ENCODE measurements around the gene ATR. TPM values are rescaled to one million over a fixed set of nuclear protein-coding genes. Genes with fewer than 3 reads are reported as not detected.
"Not testable (repeated sequence)": the region's sequence is repeated elsewhere in the genome, so short reads cannot be mapped to it uniquely, and the experiment has no call there.

The ATR gene
- total RNA-seq, 1 donor = 11.8 TPM

DNA sequence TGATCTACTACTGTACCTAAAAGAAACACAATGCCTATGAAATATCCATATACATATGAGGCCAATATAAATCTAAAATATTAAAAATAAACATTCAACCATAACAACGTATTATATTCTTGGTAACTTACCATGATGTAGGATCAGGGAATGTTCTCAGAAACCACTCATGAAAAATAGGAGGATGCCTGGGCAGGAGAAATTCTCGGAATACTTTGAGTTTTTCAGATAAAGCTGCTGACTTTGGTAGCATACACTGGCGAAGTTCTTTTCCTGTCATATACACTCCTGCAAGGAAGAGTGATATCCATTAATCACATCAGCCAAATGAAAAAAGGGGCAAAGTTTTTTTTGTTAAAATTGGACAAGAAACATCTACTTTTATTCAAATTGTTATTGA lies 119.4 kb downstream of the ATR start:
- no peak for DNase-seq (ENCODE audit: low read depth in 2 of 3, low spot score in 2 of 3)

DNA sequence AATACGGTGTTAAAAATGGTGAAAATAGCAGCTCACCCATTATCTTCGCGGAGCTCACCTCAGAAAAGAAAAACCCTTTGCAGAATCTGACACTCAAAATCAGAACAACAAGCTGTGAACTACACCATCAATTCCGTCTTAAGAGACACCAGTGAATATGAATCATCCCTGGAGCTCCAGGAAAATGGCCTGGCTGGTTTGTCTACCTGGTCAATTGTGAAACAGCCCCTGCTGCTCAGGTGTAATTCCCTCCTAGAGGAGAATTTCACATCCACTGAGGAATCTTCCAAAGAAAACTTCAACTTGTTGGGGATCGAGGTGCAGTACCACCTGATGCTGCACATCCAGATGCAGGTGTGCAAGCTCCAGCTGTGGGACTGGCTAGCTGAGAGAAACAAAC lies 127.7 kb downstream of the ATR start:
- DNase-seq (ENCODE audit: low read depth in 2 of 3, low spot score in 2 of 3) = no peak

DNA sequence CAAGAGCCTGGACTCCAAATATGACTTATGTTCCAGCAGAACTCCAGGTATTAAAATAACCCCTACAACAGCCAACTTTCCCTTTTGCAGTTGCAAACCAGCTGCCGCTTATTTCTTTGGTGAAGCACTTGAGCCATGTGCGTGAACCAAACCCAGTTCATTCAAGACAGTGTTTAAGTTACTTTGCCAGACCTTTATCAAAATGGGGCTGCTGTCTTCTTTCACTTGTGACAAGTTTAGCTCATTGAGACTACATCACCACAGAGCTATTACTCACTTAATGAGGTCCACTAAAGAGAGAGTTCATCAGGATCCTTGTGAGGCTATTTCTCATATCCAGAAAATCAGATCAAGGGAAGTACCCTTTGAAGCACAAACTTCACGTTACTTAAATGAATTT lies 128.3 kb downstream of the ATR start:
- DNase-seq (ENCODE audit: low read depth in 2 of 3, low spot score in 2 of 3) = no peak

DNA sequence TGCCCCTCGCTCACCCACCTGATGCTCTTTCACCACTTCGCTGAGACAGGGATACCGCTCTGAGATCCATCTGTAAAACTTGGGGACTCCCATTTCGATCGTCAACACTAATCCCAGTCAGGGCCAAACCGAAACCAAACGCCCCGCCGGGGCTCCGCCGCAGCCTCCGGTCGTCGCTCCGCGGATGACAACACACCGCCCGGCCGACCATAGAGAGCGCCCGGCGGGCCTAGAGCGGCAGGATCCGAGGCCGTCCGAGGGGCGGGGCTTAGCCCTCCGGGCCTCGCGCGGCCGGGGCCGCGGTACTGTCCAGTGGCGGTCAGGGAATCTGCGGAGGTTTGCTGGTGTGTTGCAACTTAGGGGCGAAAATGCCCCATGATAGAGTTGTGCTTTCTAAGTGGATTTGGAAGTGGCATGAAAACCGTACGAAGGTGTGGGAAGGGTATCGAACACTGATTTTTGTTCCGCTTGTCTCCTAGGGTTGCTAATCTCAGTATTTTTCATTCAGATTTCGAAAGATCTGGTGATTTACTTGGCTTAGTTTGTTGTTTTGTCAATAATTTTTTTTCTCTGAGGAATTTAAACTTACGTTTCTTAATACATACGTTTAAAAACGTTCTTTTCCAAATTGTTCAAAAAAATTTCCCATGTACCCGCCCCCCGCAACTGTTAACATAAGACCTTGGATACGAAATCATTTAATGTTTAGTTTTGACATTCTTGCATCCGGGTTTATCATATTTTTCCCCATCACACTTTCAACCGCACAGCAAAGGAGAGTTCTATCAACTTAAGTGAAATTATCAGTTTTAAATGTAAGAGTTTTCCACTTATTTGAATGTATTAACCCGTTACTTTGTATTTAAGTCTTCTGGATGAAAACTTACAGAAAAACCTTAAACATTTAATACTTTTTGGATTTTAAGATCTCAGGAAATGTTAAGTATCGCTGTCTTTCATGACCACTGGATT lies 130.4 kb downstream of the ATR start, which contains the start of gene XRN1:
Gene XRN1, minus strand, starts transcription at position 186 of the 972 bp plus-strand sequence. Its CDS starts 93 bp downstream, at position 93.
- peak; percentile 78 to 95 (median 92) for DNase-seq (ENCODE audit: low read depth in 2 of 3, low spot score in 2 of 3)

DNA sequence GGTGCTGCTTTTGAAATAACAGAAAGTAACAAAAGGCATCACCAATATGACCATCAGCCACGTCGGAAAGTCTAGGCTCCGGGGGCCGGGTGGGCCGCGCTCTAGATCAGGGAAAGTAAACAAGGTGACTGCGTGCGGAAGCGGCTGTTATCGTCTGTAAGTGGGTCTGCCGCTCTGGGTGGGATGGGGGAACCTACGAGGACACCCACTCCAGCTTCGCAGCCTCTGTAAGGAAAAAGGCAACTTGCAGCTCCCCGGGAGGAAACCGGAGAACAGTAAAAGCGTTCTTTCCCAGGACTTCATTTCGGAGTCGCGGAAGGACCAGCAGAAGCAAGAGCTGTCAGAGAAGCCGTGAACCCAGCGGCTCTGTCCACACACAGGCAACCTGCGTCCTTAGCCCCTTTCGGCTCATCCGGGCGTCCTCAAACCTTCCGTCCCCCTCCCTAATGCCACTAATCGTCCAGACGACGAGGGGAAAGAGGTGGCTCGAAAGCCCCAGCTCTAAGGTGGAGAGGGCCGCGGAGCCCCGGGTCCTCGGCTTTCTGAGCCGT lies 131.2 kb downstream of the ATR start:
- peak in 2 of 3 donors; percentile 33 to 43 for DNase-seq (ENCODE audit: low read depth in 2 of 3, low spot score in 2 of 3)

DNA sequence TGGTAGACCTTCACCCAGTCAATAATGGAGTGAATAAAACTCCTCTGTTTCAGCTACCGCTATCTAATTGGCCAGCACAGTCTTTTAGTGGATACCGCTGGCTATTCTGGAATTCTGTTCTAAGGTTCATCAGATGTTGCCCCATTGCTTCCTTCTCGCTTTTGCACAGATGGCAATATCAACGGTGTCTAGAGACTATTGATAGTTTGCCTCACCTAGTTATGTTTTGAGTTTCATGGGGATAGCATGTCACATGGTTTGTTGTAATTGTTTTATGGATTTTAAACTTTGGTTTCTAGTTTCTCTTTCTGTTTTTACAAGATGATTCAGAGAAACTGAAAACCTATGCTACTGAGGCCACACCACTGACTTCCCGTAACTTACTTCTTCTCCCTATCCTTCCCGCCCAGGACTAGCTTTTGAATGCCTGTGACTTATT lies 132.7 kb downstream of the ATR start:
- DNase-seq (ENCODE audit: low read depth in 2 of 3, low spot score in 2 of 3) = peak in 2 of 3 donors; percentile 24 to 44

DNA sequence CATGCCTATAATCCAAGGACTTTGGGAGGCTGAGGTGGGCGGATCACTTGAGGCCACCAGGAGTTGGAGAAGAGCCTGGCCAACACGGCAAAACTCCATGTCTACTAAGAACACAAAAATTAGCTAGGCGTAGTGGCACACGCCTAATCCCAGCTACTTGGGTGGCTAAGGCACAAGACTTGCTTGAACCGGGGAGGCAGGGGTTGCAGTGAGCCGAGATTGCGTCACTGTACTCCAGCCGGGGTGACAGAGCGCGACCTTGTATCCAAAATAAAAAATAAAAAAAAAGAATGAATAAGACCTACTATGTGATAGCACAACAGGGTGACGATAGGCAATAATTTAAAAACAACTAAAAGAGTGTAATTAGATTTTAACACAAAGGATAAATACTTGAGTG lies 134.2 kb downstream of the ATR start:
- no peak for DNase-seq (ENCODE audit: low read depth in 2 of 3, low spot score in 2 of 3)

DNA sequence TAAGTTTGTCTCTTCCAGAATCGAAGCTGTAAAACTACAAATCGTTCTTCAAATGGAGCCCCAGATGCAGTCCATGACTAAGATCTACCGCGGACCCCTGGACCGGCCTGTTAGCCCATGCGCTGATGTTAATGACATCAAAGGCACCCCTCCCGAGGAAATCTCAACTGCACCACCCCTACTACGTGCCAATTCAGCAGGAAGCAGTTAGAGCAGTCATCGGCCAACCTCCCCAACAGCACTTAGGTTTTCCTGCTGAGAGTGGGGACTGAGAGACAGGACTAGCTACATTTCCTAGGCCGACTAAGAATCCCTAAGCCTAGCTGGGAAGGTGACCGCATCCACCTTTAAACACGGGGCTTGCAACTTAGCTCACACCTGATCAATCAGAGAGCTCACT lies 135.5 kb downstream of the ATR start:
- not testable (repeated sequence) for DNase-seq (ENCODE audit: low read depth in 2 of 3, low spot score in 2 of 3)

DNA sequence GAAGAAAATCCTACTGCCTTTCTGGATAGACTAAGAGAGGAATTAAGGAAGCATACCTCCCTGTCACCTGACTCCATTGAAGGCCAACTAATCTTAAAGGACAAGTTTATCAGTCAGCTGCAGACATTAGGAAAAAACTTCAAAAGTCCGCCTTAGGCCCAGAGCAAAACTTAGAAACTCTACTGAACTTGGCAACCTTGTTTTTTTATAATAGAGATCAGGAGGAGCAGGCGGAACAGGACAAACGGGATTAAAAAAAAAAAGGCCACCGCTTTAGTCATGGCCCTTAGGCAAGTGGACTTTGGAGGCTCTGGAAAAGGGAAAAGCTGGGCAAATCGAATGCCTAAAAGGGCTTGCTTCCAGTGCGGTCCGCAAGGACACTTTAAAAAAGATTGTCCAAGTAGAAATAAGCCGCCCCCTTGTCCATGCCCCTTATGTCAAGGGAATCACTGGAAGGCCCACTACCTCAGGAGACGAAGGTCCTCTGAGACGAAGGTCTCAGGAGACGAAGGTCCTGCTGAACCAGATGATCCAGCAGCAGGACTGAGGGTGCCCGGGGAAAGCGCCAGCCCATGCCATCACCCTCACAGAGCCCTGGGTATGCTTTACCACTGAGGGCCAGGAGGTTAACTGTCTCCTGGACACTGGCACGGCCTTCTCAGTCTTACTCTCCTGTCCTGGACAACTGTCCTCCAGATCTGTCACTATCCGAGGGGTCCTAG lies 138.9 kb downstream of the ATR start:
- DNase-seq (ENCODE audit: low read depth in 2 of 3, low spot score in 2 of 3) = not testable (repeated sequence)

DNA sequence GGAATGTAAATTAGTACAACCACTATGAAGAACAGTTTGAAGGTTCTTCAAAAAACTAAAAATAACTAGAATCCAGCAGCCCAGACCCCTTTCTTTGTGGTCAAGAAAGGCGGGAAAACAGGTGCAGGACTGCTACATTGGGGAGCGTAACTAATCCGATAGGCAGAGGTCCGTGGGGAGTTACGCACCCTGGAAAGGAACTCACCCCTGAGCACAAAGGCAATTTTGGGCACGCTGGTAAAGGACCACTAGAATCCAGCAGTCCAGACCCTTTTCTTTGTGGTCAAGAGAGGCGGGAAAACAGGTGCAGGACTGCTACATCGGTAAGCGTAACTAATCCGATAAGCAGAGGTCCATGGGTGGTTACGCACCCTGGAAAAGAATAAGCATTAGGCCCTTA lies 140.4 kb downstream of the ATR start:
- DNase-seq (ENCODE audit: low read depth in 2 of 3, low spot score in 2 of 3) = not testable (repeated sequence)

DNA sequence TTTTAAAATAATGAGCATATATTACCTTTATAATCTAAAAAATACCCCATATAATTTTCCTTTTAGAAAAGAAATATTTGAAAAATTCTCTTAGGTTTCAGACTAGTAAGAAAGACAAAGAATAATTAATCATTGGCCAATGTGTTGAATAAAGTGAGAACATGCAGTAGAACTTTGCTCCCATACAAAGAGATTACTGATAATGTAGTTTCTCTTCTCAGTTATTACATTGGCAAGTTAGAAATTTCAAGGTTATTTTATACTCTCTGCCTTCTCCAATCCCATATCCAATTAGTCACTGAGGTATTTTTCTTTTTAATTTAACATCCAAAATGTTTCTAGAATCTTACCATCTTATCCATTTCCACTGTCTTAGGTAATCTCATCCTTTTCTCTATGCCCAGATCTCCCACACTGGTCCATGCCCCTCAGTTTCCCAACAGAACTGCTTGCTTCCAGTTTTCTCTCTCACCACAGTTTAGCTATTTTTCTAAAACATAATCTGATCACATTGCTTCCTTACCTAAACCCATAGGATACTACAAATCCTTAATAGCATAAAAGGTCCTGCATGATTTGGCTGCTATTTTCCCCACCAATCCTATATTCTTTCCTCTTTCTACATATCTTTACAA lies 141.5 kb downstream of the ATR start:
- DNase-seq (ENCODE audit: low read depth in 2 of 3, low spot score in 2 of 3) = no peak

DNA sequence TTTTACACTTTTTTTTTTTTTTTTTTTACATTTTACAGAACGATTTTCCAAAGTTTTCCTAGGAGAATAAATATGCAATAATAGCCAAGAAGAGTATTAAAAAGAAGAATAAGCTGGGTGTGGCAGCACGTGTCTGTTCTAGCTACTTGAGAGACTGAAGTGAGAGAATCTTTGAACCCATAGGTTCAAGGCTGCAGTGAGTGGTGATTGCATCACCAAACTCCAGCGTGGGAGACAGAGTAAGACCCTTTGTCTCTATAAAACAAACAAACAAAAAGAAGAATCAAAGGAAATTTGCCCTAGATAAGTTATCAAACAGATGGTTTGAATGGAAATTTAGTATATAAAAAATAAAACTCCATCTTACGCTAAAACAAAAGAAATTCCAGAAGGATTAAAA lies 144.0 kb downstream of the ATR start:
- no peak for DNase-seq (ENCODE audit: low read depth in 2 of 3, low spot score in 2 of 3)

DNA sequence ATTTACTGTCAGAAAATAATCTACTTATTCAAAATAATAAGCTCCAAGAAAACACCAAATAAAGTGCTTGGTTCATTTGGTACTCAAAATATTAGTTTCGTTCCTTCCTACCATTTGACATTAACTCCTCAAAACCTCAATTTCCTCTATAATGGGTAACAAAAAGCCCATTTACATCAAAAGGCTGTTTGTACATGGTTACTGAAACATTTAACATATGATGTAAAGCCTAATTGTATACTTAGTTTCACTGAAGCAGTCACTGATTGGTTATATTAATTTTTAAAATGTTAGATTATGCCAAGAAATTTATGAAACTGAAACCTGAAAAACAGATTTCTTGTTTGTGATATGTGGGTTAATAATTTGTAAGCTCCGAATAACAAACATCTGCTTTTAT lies 145.4 kb downstream of the ATR start:
- DNase-seq (ENCODE audit: low read depth in 2 of 3, low spot score in 2 of 3) = no peak

DNA sequence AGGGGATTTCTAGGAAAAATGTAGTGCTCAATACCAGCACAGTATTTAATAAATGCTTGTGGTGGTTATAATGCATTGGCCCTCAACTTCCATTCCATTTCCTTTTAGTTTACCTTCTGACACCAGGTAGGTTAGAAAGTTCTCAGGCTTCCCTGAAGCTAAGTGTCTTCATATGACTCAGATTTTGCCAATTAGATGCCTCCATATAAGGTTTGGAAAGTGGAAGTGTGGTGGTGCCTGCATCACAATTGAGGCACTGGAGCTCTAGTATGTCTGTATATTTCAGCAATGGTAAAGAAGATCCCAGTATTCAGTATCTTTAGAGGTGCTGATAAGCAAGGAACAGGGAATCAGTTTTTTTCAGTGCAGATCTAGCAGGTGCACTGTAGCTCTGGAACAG lies 149.0 kb downstream of the ATR start:
- no peak for DNase-seq (ENCODE audit: low read depth in 2 of 3, low spot score in 2 of 3)

DNA sequence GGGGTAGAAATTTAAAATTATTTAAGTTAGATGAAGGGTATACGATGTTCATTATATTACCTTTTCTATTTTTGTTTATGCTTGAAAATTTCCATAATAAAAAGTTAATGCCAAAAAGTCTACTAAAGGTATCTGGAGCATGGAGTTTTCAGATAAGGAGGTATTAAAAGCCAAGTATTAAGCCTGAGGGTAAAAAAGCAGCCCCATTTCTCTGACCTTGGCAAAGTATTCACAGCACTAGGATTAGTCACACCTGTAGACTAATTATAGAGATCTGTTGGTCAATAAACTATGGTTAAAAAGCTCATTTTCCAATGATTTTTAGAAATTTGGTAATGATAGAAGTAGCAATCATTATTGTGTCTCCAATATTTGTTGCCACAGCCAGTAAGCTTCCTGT lies 153.8 kb downstream of the ATR start:
- DNase-seq (ENCODE audit: low read depth in 2 of 3, low spot score in 2 of 3) = no peak

DNA sequence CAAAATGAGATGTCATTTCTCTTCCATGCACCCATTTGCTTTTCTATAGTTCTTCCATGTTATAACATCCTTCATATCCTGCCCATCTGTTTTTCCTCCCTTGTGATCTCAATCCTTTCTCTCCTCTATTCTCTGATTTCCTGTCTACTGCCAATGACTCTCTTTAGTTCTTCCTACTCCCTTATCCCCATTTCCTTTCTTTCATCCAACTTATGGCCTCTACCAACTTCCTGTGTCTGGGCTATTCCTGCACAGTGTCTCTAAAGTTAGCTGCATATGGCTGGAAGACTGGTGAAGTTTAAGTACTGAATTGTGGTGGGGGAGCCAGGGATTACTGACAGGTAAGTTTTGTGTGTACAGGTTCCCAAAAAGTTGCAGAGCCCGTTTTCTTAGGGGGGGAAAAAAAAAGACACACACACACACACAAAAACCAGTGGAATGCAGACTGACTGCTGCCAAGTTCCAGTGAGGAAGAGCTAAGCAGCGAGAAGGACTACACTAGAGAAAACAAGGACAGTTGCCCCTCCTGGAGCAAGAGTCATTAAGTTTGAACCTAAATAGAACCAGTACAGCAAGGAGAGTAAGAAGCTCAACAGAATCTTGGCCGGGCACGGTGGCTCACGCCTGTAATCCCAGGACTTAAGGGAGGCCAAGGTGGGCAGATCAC lies 159.5 kb downstream of the ATR start:
- no peak for DNase-seq (ENCODE audit: low read depth in 2 of 3, low spot score in 2 of 3)

DNA sequence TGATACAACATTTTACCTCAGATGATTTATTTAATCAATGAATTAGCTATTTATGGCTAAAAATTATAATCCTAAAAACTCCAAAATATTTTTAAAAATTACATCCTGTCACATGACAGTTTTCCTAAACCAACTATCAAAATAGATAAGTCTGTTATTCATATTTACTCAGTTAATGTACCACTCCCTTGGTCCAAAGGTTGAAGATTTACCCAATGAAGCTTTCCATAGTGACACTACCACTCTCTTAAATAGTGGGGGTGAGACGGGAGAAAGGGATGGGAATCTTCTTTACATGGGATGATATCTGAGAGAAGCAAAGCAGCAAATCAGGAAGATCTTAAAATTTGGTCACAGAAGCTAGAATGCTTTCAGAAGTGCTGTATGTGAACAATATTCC lies 161.2 kb downstream of the ATR start:
- DNase-seq (ENCODE audit: low read depth in 2 of 3, low spot score in 2 of 3) = no peak

DNA sequence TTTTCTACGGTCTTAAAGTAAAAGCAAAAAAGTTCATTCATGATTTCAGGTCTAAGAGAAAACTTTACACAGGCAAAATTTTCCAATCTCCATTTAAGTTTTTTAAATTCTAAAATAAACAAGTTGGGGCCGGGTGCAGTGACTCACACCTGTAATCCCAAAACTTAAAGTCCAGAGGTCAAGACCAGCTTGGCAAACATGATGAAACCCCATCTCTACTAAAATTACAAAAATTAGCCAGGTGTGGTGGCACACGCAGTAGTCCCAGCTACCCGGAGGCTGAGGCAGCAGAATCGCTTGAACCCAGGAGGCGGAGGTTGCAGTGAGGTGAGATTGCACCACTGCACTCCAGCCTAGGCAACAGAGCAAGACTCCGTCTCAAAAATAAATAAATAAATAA lies 178.0 kb downstream of the ATR start:
- not testable (repeated sequence) for DNase-seq (ENCODE audit: low read depth in 2 of 3, low spot score in 2 of 3)
